NCI-H748 (cell line): ENCODE results near the gene DYNLRB2.

ENCODE experiments used
- DNase-seq: peaks from one replicate; lab custom pipeline; 2025; ENCODE audit not compliant: unreplicated experiment; lab: John Stamatoyannopoulos, UW

Gene DYNLRB2

GRCh38 chr16:80547145-80547544 lies 6.4 kb downstream of the DYNLRB2 start:
- DNase-seq = no peak

DNA sequence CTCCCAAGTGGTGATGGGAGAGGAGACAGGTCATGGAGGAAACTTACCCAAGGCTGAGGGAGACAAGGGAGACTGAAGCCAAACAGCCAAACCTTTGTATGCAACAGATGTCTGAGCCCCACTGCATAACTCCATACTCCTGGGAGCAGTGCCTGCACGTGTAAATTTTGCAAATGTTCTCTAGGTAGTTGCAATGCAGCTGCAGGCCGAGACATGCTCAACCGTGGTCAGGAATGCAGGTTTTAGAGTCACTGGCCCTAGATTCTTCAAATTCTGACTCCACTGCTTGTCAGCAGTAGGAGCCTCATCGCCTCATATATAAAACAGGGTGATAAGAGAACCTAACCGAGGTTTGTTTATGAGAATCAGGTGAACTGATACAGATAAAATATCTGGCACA lies 11.5 kb downstream of the DYNLRB2 start:
- DNase-seq = no peak

GRCh38 chr16:80554033-80554432 lies 13.2 kb downstream of the DYNLRB2 start:
- DNase-seq = no peak

DNA sequence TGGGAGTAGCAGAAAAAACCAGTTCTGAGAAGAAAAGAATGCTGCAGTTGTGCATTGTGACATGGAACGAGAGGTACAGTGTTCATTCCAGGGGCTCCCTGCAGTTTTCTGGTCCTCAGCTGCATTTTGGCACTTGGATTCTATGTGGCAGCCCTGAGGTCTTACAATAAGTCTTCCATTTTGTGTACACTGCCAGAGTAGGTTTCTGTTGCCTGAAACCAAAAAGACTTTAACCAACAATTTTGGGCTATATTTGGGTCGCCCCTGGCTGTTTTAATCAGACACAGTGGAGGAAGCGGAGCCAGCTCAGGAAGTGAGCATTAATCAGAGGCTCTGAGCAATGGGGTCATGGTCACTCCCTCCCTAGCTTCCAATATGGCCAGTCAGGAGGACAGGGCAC lies 15.7 kb downstream of the DYNLRB2 start:
- DNase-seq = no peak

GRCh38 chr16:80557037-80557436 lies 16.2 kb downstream of the DYNLRB2 start:
- DNase-seq = peak; percentile 27

DNA sequence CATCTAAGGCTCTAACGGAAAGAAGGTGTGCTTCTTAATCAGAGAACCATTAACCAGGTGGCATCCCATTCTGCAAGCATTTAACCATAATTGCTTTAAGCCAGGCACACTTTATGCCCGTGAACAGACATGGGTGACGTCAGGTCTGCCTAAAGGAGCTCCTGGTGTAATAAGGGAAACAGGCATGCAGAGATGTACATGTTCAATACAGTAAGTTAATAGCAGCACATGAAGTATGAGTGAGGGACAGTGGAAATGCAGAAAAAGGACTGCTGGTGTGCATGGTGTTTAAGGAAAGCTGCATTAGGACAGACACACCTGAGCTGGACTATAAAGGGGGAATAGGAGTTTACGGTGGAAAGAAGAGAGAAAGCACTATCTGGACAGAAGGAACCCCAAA lies 18.6 kb downstream of the DYNLRB2 start:
- no peak for DNase-seq

DNA sequence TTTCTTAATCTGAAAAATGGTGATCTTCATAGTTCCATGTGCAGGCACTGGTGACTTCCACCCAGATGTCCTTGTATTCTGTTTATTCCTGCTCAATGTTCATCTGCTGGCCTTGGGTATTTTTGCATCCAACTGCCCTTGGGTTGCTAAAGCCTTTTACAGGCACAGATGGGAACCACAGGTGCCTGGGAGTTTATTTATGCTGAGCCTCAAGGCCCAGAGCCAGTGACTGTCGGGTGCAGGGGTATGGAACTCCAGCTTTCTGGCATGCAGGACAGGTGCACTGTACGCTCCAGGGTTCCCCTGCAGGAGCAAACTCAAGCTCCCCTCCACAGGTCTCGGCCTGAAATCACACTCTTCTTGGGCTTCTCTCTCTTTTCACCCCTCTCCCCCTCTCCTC lies 22.3 kb downstream of the DYNLRB2 start:
- no peak for DNase-seq

DNA sequence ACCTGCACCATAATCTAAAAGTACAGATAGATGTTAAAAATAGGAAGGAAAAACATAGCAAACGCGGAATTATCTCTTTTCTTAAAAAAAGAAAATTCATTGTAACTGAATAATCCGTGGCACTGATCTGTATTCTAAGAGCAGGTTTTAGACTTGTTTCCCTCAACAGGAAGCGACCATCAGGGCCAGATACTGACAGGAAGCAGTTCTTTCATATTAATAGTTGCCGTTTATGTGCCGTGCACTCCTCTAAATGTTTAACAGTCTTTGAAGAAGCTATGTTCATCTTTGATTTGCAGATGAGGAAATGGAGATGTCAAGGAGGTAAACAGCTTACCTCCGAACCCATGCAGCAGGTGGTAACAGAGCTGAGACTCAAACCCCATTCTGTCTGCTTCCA lies 23.6 kb downstream of the DYNLRB2 start:
- no peak for DNase-seq

GRCh38 chr16:80569440-80570105 lies 28.8 kb downstream of the DYNLRB2 start:
- no peak for DNase-seq

- no peak for DNase-seq
Measured at GRCh38 chr16:80570106-80570478, 29.3 kb downstream of the DYNLRB2 start.

DNA sequence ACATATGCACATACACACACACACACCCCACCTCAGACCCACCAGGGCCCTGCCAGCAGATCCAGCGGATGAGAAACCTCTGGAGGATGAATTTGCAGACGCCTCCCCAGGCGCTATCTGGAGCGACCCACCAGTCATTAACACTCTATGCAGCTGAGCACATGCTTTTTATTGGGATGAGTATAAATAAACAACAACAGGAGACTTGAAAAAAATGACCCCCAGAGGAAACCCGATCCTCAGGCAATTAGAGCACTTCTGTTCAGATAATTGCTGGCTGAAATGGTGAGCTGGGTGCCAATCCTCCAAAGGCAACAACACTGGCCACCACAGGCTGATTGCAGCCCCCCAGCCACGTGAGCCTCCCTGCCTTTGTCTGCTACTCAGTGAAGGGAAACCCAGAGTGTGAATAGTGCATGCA lies 32.9 kb downstream of the DYNLRB2 start:
- DNase-seq = peak; percentile 87

- DNase-seq = no peak
Measured at GRCh38 chr16:80576343-80576912, 35.6 kb downstream of the DYNLRB2 start.

GRCh38 chr16:80577485-80578280 lies 36.9 kb downstream of the DYNLRB2 start:
- peak; percentile 70 for DNase-seq

DNA sequence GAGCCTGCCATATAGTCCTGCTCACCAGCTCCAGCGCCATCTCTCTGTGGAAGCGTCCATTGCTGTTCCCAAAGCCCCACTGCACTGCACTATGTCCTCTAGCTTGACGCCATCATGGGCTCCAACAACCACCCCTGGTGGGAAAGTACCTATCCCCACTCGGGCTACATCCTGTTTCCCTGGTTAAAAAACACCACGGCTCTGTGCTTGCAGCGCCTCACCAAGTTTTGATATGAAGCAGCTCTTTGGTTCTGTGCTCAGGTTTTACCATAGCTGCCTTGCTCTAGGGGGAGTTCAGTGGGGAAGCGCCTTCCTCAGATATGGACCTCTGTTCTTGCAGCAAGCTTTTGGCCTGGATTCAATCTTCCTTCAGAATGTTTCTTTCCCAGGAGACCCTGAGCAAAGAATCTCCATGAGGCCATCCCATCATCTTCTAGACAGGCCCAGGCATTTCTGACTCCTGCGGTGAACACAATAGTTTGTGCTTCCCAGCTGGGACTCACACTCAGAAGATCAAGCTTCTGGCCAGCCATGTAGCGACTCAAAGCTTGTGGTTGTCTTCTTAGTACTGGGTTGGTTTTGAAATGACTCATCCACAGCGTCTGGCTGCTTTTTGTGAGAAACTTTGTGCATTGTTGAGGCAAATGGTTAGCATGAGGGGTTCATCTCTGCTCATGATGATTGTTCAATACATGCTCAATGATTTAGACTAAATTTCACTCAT lies 39.5 kb downstream of the DYNLRB2 start:
- no peak for DNase-seq

DNA sequence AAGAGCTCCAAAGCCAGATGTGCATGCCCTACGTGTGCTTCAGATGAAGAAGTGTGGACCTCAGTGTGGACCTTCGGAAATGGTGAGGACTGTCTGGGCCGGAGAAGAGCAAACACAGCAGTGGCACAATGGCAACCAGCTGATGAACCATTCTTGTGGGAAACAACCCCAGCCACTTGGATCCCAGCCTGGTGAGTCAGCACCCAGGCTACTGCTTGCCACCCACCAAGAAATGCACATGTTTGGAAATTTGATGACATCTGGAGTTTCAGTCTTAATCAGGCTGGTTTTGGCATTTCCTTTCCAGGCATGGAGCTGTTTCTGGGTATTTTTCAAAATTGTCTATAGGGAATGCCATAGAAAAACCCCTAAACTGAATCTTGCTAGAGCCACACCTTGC lies 42.7 kb downstream of the DYNLRB2 start:
- DNase-seq = no peak

DNA sequence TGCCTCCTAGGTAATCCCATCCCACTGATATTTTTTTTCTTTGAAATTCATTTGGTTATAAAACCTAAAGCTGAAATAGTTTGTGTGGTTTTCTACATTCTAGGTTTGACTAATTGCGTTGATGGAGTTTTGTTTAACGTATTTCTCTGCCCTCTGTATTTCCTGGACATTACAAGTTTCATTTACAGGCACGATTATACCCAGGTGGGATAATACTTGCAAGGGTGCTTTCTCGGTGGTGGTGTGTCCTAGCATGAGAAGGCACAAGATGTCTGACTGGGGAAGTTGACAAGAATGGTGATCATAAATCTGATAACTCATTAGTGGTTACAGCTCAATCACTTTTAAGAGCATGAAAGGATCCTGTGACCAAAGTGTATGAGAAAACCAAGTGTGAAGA lies 45.0 kb downstream of the DYNLRB2 start:
- no peak for DNase-seq

GRCh38 chr16:80586476-80586875 lies 45.7 kb downstream of the DYNLRB2 start:
- DNase-seq = no peak

- no peak for DNase-seq
Measured at GRCh38 chr16:80587071-80587470, 46.3 kb downstream of the DYNLRB2 start.

DNA sequence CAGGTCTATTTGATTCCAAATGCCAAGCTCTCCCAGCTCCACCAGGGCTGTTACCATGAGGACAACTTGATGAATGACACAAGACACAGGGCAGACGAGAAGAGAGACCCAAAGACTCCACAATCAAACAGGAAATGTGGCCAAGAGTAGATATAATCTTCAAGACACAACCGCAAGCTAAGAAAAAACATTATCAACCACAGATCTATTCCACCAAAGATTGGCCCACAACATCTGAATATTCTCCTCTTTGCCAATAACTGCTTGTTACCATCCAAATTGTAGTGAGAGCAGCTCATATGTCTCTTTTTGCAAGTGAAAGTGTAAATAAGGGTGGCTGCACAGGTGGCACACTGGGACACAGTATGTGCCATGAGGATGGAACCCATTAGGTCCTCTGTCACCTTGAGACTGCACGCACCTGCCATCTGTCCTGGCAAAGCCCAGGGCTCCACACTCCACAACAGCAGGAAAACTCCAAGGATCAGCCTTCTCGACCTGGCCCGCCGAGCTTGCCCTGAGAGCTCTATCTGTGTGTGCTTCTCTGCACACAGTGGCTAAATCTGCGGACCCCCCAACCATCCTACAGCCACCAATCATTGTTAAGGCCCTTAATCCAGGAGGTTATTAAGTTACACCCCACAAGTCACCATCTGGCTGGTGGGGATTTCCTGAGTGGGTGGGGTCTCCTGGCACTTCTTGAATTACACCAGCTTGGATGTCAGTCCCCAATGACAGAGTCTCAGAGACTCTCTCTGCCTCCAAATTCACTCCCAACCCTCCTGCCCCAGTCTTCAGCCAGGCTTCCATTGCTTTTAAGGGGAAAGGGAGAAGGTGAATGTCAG lies 50.5 kb downstream of the DYNLRB2 start:
- DNase-seq = no peak

DNA sequence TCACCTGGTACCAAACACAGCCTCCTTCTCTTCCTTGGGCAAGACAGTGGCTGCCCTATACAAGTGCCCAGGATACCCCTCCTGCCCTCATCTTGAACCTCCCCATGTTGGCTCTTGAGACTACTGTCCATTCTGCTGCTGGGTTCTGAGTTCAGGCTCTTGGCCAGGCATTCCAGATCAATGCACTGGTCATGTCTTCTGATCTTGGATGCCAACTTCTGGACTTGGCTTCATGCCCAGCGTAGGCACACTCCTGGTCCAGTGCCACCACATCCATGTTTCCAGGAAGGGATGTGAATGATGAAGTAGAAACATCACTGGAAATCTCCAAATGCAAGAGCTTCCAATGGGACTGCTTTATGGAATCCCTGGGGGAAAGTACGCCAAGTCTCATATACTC lies 51.5 kb downstream of the DYNLRB2 start:
- no peak for DNase-seq

GRCh38 chr16:80594756-80595155 lies 54.0 kb downstream of the DYNLRB2 start:
- DNase-seq = no peak
